ENCODE measurements around the gene PFN2.

Gene PFN2

GRCh38 chr3:149917124-149917667 is 53.5 kb downstream of the PFN2 start:
- no peak for DNase-seq (ENCODE audit: low read depth in 2 of 2)
